Mucosa of rectum (tissue), 2 donors: Measurements from ENCODE around the gene KRT13.

Experiments
- H3K27ac ChIP-seq, 2 donors: one replicate each; pipeline ENCODE4 v1.7.0; 2013; ENCODE audit warnings: inconsistent platforms in 2 of 2, low read depth in 2 of 2, low read length in 2 of 2
- H3K27me3 ChIP-seq, 2 donors: one replicate each; pipeline ENCODE4 v1.7.0; 2013; ENCODE audit warnings: low read length in 2 of 2; ENCODE audit not compliant: control insufficient read depth in 2 of 2, insufficient read depth in 2 of 2
- H3K36me3 ChIP-seq, 2 donors: one replicate each; pipeline ENCODE4 v1.7.0; 2013; ENCODE audit warnings: low read length in 2 of 2; ENCODE audit not compliant: control insufficient read depth in 2 of 2, insufficient read depth in 2 of 2
- H3K4me1 ChIP-seq, 2 donors: one replicate each; pipeline ENCODE4 v1.7.0; 2013; ENCODE audit warnings: low read length in 2 of 2, mild to moderate bottlenecking in 1 of 2; ENCODE audit not compliant: control insufficient read depth in 2 of 2, insufficient read depth in 2 of 2
- H3K4me3 ChIP-seq, 2 donors: one replicate each; pipeline ENCODE4 v1.7.0; 2013; ENCODE audit warnings: low read length in 2 of 2
- H3K9ac ChIP-seq, 2 donors: one replicate each; pipeline ENCODE4 v1.7.0; 2013; ENCODE audit warnings: low read length in 2 of 2, low read depth in 1 of 2, mild to moderate bottlenecking in 1 of 2
- H3K9me3 ChIP-seq, 2 donors: one replicate each; pipeline ENCODE4 v1.7.0; 2013; ENCODE audit warnings: low read length in 2 of 2; ENCODE audit not compliant: control insufficient read depth in 2 of 2
- donor health status: healthy.
- donor health status: Normal muscosa, but diverticular disease.

The KRT13 gene

DNA sequence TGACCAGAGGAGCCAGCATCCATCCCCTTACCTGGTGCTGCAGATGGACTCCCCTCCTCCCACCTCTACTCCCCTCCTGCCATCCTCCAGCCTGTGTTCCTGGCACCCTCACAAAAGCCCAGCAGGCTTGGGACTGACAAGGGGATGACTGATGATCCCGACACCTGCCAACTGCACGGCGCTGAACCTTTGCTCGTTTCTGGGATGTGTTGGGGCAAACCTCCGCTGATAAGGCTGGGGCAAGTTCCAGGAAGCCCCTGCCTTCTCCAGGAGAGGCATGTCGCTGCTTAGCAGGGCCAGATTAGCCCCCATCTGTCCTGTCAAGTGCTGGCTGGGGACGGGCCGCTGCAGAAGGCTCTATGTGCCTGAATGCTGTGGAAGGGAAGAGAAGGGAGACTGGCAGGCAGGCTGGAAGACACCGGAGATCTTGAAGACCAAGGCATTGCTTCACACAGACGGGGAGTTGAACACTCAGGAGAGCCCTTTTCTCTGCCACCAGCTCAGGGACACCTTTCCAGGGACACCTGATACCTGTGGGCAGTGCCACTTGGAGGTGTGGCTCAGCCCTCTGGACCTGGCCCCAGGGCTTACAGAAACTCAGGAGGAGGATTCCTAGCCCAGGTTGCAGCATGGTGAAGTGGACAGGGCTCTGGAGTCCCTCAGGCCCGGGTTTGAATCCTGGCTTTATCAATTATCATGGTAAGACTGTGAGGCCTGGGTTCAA lies 14.3 kb upstream of the KRT13 start:
- Histone ChIP-seq H3K27me3 (no peaks in the 10 kb centered on the region), H3K4me1 (peaks cover 32 to 46% of the 10 kb centered on the region in 2 donors), H3K9ac (no peak overlapping the region), H3K9me3 (no peaks in the 10 kb centered on the region), H3K27ac (peak overlapping the region in 1 of 2 donors; percentile 3), H3K36me3 (peaks cover 7 to 20% of the 10 kb centered on the region in 2 donors), H3K4me3 (no peak overlapping the region)

DNA sequence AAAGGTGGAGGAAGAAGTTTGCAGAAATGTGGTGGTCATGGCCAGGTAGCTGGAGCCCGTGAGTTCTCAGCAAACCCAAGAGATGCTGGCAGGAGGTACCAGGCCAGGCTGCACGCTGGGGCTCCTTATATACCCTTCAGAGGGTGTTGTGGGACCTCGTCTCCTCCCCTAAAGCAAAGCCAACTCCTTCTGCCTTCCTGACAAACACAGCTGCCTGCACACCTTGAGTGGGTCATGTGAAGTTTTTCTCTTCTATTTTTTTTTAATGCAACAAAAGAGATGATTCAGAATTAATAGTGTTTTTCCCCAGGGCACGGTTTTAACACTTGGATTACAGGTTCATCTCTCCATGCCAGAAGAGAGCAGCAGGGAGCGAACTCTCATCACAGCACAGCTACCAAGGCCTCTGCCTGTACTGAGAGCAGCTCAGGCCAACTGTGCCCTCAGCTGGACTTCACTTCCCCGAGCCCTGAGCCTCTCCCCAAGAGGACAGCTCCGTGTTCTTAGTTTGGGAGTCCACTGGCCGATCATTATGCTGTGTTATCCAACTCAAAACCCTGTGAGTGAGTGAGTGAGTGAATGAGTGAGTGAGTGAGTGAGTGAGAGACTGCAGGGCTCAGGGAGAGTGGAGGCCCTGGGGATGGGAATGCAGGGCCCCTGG lies 13.5 kb upstream of the KRT13 start, which contains the start of gene KRT15:
Gene KRT15, minus strand, starts transcription at position 102 of the 661 bp plus-strand sequence. Its CDS starts 63 bp downstream, at position 39.
- no peaks in the 10 kb centered on the region for H3K27me3 ChIP-seq
- H3K4me3 ChIP-seq: no peak within 1 kb of the TSS
- H3K27ac ChIP-seq: peak within 1 kb of the TSS in 1 of 2 donors; percentile 3
- H3K9me3 ChIP-seq: no peaks in the 10 kb centered on the region
- no peak within 1 kb of the TSS for H3K9ac ChIP-seq
- H3K36me3 ChIP-seq: peaks cover 3 to 12% of the 10 kb centered on the region in 2 donors
- H3K4me1 ChIP-seq: peaks cover 31 to 38% of the 10 kb centered on the region in 2 donors

DNA sequence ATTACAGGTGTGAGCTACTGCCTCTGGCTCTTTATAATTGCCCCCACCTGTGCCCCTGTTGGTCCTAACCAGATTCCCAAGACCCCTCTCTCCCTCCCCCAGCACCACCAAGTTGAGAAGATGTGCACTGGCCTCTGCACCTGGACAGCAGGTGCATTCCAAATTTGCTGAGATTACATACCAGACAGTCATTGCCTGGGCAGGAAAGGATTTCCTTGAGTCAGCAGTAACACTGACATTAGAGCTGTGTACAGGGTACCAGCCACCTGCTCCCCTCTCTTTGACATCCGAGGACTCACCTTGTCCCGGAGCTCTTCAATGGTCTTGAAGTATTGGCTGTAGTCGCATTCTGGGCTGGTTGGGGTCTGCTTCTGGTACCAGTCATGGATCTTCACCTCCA lies 12.6 kb upstream of the KRT13 start:
- peaks cover 24 to 29% of the 10 kb centered on the region in 2 donors for H3K4me1 ChIP-seq
- no peaks in the 10 kb centered on the region for H3K9me3 ChIP-seq
- H3K36me3 ChIP-seq: peaks cover 0 to 3% of the 10 kb centered on the region in 2 donors
- no peak overlapping the region for H3K9ac ChIP-seq
- H3K27ac ChIP-seq: no peak overlapping the region
- no peaks in the 10 kb centered on the region for H3K27me3 ChIP-seq
- no peak overlapping the region for H3K4me3 ChIP-seq

DNA sequence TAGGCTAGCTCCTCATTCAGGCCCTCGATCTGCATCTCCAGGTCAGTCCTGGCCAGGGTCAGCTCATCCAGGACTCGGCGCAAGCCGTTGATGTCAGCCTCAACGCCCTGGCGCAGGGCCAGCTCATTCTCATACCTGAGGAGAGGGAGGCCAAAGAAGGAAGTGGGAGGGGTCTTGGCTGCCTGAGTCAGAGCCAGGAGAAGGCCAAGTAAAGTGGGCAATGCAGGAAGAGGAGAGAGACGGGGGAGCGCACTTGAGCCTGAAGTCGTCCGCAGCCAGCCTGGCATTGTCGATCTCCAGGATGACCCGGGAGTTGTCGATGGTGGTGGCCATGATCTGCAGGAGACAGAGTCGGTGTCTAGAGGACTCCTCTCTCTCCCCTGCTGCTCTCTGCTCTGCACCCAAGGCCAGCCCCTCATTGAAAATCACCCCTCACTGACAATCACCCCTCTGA lies 11.4 kb upstream of the KRT13 start:
- no peak overlapping the region for H3K4me3 ChIP-seq
- H3K4me1 ChIP-seq: peaks cover 12 to 18% of the 10 kb centered on the region in 2 donors
- no peaks in the 10 kb centered on the region for H3K36me3 ChIP-seq
- H3K9ac ChIP-seq: no peak overlapping the region
- no peak overlapping the region for H3K27ac ChIP-seq
- no peaks in the 10 kb centered on the region for H3K27me3 ChIP-seq
- H3K9me3 ChIP-seq: no peaks in the 10 kb centered on the region

DNA sequence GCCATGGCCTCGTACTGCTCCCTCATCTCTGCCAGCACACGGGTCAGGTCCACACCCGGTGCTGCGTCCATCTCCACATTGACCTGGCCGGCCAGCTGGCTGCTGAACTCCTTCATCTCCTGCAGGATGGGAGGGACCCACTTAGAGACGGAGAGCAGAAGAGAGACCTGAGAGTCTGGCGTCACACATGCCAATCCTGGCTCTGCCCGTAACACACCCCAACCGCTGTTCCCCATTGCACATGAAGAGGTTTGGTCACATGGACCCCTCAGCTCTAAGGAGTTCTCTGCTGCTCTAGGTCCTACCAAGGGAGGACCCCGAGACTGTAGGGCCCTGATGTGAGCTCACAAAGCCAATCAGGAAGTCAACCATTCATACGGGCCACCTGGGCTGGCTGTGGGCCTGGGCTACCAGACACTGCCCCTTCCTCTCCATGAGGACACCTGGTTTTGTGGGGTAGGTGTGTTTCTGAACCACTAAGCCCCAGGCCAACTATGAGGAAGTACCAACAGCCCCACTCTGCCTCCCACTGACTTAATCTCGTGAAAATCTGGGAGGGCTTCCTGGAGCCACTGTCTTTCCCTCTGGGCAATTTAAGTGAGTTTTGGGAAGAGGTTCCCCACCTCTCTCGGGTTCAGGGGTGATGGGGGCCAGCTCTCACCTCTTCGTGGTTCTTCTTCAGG lies 10.9 kb upstream of the KRT13 start:
- Histone ChIP-seq H3K36me3 (no peaks in the 10 kb centered on the region), H3K9ac (no peak overlapping the region), H3K27me3 (no peaks in the 10 kb centered on the region), H3K4me3 (no peak overlapping the region), H3K27ac (no peak overlapping the region), H3K4me1 (peaks cover 12 to 17% of the 10 kb centered on the region in 2 donors), H3K9me3 (no peaks in the 10 kb centered on the region)

DNA sequence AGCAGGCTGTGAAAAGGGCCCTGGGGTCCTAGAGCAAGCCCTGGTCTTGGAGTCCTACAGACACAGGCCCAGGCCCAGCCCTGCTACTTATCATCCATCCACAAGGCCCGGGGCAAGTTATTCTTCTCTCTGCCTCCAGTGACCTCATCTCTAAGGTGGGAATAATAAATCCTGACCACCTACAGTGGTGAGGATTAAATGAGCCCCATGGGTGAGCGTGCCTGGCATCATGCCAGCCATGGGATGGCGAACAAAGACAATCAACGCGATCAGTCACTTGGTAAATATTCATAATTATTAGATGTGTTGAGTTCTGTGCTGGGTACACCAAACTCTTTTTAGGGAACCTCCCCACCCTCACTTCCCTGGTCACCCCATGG lies 7.7 kb upstream of the KRT13 start:
- Histone ChIP-seq H3K36me3 (no peaks in the 10 kb centered on the region), H3K4me3 (no peak overlapping the region), H3K27ac (no peak overlapping the region), H3K9ac (no peak overlapping the region), H3K27me3 (no peaks in the 10 kb centered on the region), H3K4me1 (peaks cover 15 to 18% of the 10 kb centered on the region in 2 donors), H3K9me3 (no peaks in the 10 kb centered on the region)

DNA sequence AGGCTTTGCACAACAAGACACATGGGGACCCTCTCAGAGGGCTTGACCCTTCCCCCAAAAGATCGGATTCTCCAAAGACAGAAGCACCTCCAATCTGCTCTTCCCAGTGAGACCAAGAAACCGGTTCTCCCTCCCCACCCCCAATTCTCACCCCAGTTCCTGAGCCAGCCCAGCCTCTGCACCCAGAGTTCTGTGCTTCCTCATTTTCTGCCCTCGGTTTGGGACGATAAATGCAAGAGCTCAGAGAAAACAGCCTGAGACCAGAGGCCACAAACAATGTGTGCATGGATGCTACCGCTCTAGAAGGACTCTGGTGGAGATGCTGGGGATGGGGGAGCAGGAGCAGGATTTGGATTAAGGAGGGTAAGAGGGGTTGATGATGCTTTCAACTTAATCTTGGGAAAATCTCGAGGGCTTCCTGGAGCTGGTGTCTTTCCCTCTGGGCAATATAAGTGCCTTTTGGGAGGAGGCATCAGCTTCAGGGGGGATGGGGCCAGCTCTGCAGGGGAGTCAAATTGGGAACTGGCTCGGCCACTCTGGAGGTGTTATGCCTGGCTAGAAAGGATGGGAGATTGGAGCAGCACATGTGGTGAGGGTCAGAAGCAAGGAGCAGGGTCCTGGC lies 7.2 kb upstream of the KRT13 start:
- Histone ChIP-seq H3K4me1 (peaks cover 15 to 18% of the 10 kb centered on the region in 2 donors), H3K9me3 (no peaks in the 10 kb centered on the region), H3K9ac (no peak overlapping the region), H3K36me3 (no peaks in the 10 kb centered on the region), H3K27me3 (no peaks in the 10 kb centered on the region), H3K27ac (no peak overlapping the region), H3K4me3 (no peak overlapping the region)

DNA sequence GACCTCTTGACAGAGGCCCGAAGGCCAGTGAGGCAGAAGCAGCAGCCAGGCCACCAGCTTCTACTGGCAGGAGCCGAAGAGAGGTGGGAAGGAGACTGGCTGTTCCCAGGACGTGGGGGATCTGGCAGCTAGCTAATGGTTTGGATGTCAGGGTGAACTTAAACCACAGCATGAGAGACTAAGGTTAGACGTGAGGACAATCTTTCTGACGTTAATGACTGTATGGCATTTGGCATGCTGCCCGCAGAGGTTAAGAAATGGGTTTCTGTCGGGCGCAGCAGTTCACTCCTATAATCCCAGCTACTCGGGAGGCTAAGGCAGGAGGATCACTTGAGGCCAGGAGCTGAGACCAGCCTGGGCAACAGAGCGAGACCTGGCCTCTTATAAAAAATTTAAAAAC lies 6.3 kb upstream of the KRT13 start:
- Histone ChIP-seq H3K4me3 (no peak overlapping the region), H3K36me3 (no peaks in the 10 kb centered on the region), H3K27ac (peak overlapping the region in 1 of 2 donors; percentile 26), H3K27me3 (no peaks in the 10 kb centered on the region), H3K9ac (peak overlapping the region in 1 of 2 donors; percentile 61), H3K9me3 (no peaks in the 10 kb centered on the region), H3K4me1 (peaks cover 15 to 18% of the 10 kb centered on the region in 2 donors)

DNA sequence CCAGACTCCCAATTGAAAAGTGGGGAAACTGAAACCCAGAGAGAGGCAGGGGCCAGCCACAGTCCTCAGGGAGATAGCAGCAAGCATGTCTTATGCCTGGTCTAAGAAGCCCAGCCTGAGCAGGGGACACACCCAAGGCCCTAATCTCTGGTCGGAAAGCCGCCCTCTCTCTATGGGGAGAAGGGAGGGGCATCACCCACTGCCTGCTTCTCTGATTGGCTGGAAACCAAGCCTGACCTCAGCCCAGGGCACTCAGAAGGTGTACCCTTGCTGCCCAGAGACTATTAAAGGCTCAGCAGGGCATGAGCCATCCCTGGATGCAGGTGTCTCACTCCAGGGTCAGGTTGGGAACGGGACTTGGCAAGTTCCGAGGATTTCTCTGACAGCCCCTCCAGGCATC lies 5.7 kb upstream of the KRT13 start:
- Histone ChIP-seq H3K27ac (peak overlapping the region in 1 of 2 donors; percentile 56), H3K36me3 (no peaks in the 10 kb centered on the region), H3K9me3 (no peaks in the 10 kb centered on the region), H3K4me1 (peaks cover 15 to 19% of the 10 kb centered on the region in 2 donors), H3K9ac (peak overlapping the region in 1 of 2 donors; percentile 61), H3K27me3 (no peaks in the 10 kb centered on the region), H3K4me3 (no peak overlapping the region)
